Suprapubic skin (tissue), 4 donors: ENCODE results near the gene PPP1R9A. TPM values are rescaled to one million over a fixed set of nuclear protein-coding genes. Genes with fewer than 3 reads are reported as not detected.

Source experiments
- DNase-seq, 2 donors: peaks; one replicate each; pipeline ENCODE4 v3.0.0-alpha.2; 2019; ENCODE audit warnings: low spot score in 2 of 2
- H3K27ac ChIP-seq: fragments of 200-600 bp; sonication (generic); one replicate; pipeline ENCODE4 v1.5.1; 2019
- H3K27me3 ChIP-seq: fragments of 200-600 bp; sonication (generic); one replicate; pipeline ENCODE4 v1.5.1; 2019
- H3K36me3 ChIP-seq: fragments of 200-600 bp; sonication (generic); one replicate; pipeline ENCODE4 v1.5.1; 2019
- H3K4me1 ChIP-seq: fragments of 200-600 bp; sonication (generic); one replicate; pipeline ENCODE4 v1.5.1; 2019
- H3K4me3 ChIP-seq: fragments of 200-600 bp; sonication (generic); one replicate; pipeline ENCODE4 v1.5.1; 2019; ENCODE audit warnings: mild to moderate bottlenecking
- H3K9me3 ChIP-seq: fragments of 200-600 bp; sonication (generic); one replicate; pipeline ENCODE4 v1.5.1; 2019
- EP300 ChIP-seq: sonication (generic); formaldehyde crosslinking; IDR thresholded peaks from one replicate; pipeline ENCODE4 v1.6.1; 2017; ENCODE audit warnings: antibody characterized with exemption
- POLR2A ChIP-seq, 2 donors: fragments of 450-650 bp; IDR thresholded peaks; one replicate each; pipeline ENCODE4 v1.6.1; 2017; ENCODE audit warnings: antibody characterized with exemption in 2 of 2, mild to moderate bottlenecking in 2 of 2, moderate library complexity in 2 of 2
- POLR2AphosphoS5 ChIP-seq, 3 donors: sonication (generic); formaldehyde crosslinking; IDR thresholded peaks; one replicate each; pipeline ENCODE4 v1.6.1; 2017; ENCODE audit warnings: antibody characterized with exemption in 3 of 3
- WGBS: methylation state at CpG from one replicate; pipeline ENCODE4 v1.1.5; 2018; 5-methylcytosine and 5-hydroxymethylcytosine counted together
- total RNA-seq, 4 donors: library from RNA; depleted of rRNA; stranded (reverse); fragments of >200 nt; gene quantifications; one replicate each; pipeline ENCODE4 v1.1.0, GENCODE V29; 2016
- TF ChIP-seq, protein P1 (sequence below), 2 donors: fragments of 200-600 bp in 1 of 2; fragments of 450-650 bp in 1 of 2; sonication (generic) in 1 of 2; IDR thresholded peaks; one replicate each; pipeline ENCODE4 v1.5.1; 2016 to 2019; ENCODE audit warnings: antibody characterized with exemption in 2 of 2, mild to moderate bottlenecking in 1 of 2, moderate library complexity in 1 of 2

The PPP1R9A gene
- total RNA-seq, 4 donors from 2014 or later: 0.49 to 8.6 (median 2.5) TPM

DNA sequence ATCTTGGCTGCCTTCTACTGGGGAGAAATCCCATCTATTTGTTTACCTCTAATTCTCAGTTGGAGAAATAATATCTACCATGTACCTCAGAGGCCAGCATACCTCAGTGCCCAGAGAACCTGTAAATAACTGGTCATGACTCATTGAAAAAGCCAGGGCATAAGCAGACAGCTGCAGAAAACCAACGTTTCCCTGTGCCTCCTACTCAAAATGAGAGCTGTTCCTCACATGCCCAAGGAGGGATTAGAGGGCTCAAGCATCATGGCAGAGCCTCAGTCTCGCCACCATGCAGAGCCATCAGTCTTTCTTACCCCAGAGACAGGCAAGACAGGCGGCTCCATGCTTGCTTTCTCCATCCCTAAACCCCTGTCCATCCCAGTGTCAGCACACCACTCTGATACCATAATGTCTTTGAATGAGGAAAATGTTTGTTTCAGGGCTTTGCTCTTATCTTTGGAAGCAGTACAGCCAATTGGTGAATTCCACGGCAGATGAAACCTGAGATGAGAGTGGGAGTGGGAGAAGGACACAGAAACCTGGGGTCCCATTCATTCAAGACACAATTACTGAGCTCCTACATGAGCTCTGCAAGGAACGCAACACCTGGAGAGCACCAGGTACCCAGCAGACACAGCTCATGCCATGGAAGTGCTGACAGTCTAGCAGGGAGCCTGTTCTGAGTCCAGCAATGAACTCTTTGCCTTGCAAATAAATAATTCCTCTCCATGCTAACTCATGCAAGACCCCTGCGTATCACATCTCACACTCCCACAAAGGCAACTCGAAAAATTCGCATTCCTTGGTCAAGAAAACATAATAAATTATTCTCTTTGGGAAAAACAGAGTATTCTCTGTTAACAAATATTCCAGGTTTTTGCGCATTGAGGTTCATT is 395.9 kb downstream of the PPP1R9A start:
- TF ChIP-seq POLR2AphosphoS5 (IDR thresholded peaks at IDR 0.05): no peak
- no peak for TF ChIP-seq EP300
- TF ChIP-seq, protein P1, sequence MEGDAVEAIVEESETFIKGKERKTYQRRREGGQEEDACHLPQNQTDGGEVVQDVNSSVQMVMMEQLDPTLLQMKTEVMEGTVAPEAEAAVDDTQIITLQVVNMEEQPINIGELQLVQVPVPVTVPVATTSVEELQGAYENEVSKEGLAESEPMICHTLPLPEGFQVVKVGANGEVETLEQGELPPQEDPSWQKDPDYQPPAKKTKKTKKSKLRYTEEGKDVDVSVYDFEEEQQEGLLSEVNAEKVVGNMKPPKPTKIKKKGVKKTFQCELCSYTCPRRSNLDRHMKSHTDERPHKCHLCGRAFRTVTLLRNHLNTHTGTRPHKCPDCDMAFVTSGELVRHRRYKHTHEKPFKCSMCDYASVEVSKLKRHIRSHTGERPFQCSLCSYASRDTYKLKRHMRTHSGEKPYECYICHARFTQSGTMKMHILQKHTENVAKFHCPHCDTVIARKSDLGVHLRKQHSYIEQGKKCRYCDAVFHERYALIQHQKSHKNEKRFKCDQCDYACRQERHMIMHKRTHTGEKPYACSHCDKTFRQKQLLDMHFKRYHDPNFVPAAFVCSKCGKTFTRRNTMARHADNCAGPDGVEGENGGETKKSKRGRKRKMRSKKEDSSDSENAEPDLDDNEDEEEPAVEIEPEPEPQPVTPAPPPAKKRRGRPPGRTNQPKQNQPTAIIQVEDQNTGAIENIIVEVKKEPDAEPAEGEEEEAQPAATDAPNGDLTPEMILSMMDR (IDR thresholded peaks at IDR 0.05): no peak
- TF ChIP-seq POLR2A (IDR thresholded peaks at IDR 0.05): no peak
- Histone ChIP-seq H3K27ac (no peak overlapping the region), H3K27me3 (peaks cover 7% of the 10 kb centered on the region), H3K36me3 (no peaks in the 10 kb centered on the region), H3K4me1 (no peaks in the 10 kb centered on the region), H3K9me3 (no peaks in the 10 kb centered on the region), H3K4me3 (no peak overlapping the region)
- WGBS: 74% methylated on average over 9 of the region's 9 CpGs
- DNase-seq: no peak

DNA sequence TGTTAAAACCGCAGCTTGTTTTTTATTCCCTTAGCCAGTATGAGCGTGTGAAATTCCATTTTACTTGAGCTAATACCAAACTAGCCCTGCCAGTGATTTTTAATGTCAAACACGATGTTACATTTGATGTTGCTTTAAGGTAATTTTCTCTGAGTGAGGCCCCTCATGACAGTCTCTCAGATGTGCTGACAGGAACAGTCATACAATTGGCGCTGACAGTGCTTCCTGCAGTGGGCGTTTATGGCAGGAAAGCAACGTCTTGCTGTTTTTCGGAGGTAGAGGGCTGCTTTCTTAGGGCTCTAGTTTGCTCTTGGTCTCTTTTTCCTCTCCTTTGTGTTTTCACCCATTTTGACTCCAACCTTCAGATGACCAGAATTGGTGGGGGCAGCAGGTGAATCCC is 397.6 kb downstream of the PPP1R9A start:
- TF ChIP-seq EP300: no peak
- TF ChIP-seq POLR2A (IDR thresholded peaks at IDR 0.05): no peak
- TF ChIP-seq POLR2AphosphoS5 (IDR thresholded peaks at IDR 0.05): no peak
- TF ChIP-seq, protein P1 (IDR thresholded peaks at IDR 0.05): no peak
- DNase-seq: no peak
- 46% methylated on average over 7 of the region's 7 CpGs for WGBS
- Histone ChIP-seq H3K4me3 (no peak overlapping the region), H3K36me3 (no peaks in the 10 kb centered on the region), H3K9me3 (no peaks in the 10 kb centered on the region), H3K27ac (no peak overlapping the region), H3K27me3 (peaks cover 7% of the 10 kb centered on the region), H3K4me1 (no peaks in the 10 kb centered on the region)

DNA sequence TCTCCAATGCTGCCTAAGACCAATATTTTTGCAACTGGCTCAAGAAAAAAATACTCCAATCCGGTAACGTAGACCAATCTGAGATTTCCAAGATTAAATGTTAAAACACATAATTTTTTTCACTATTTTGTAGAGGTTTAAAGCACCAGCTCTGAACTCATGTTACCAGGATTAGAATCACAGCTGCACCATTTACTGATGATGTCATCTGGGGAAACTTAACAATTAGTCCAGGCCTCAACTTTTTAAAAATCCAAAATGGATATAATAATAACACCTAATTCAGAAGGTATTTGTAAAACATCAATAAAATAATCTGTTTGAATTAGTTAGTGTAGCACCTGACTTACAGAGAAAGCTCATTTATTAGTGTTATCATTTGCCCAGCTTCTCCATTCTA is 402.6 kb downstream of the PPP1R9A start:
- Histone ChIP-seq H3K4me3 (no peak overlapping the region), H3K36me3 (no peaks in the 10 kb centered on the region), H3K4me1 (no peaks in the 10 kb centered on the region), H3K27ac (no peak overlapping the region), H3K9me3 (no peaks in the 10 kb centered on the region), H3K27me3 (peaks cover 2% of the 10 kb centered on the region)
- DNase-seq: no peak
- no peak for TF ChIP-seq POLR2A (IDR thresholded peaks at IDR 0.05)
- TF ChIP-seq, protein P1 (IDR thresholded peaks at IDR 0.05): no peak
- TF ChIP-seq EP300: no peak
- no peak for TF ChIP-seq POLR2AphosphoS5 (IDR thresholded peaks at IDR 0.05)
- 91% methylated on average over 2 of the region's 2 CpGs for WGBS

DNA sequence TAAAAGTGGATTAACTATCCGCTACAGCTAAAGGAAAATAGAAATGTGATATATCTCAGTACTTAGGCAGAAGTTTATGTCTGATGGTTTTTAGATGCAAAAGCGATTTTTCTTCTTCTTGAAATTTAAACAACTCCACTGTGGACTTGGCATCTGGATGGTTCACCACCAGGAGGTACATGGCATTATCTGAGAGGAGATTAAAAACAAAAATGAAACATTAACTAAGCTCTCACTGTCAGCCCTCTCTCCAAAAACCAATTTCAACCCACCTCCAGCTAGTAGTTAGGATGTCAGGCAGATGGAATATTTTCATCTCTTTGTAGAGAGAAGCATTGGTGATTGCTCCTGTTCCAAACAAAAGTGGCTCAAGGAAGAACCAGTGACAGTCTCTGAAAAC is 404.0 kb downstream of the PPP1R9A start:
- no peak overlapping the region for H3K4me3 ChIP-seq
- H3K9me3 ChIP-seq: no peaks in the 10 kb centered on the region
- no peak for DNase-seq

DNA sequence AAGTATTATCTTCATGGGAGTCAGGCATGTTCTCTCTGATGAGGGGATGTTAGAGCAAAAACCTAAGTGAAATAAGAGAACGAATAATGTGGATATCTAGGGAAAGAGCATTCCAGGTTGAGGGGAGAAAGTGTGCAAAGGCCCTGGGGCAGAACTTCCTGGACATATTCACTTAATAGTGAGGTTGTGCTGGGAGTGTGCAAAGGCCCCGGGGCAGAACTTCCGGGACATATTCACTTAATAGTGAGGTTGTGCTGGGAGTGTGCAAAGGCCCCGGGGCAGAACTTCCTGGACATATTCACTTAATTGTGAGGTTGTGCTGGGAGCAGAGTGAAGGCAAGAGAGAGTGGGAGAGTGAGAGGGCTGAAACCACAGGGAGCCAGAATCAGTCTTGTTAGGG is 405.2 kb downstream of the PPP1R9A start:
- Histone ChIP-seq H3K36me3 (no peaks in the 10 kb centered on the region), H3K27me3 (no peaks in the 10 kb centered on the region), H3K4me3 (no peak overlapping the region), H3K9me3 (no peaks in the 10 kb centered on the region), H3K27ac (no peak overlapping the region), H3K4me1 (no peaks in the 10 kb centered on the region)
- TF ChIP-seq, protein P1 (IDR thresholded peaks at IDR 0.05): no peak
- TF ChIP-seq POLR2AphosphoS5 (IDR thresholded peaks at IDR 0.05): no peak
- TF ChIP-seq EP300: no peak
- TF ChIP-seq POLR2A (IDR thresholded peaks at IDR 0.05): no peak
- WGBS: 81% methylated on average over 4 of the region's 4 CpGs
- no peak for DNase-seq

More for the DNA sequence above, 404.0 kb downstream of the PPP1R9A start:
- no peak overlapping the region for H3K27ac ChIP-seq
- TF ChIP-seq POLR2AphosphoS5 (IDR thresholded peaks at IDR 0.05) (no peak), POLR2A (IDR thresholded peaks at IDR 0.05) (no peak), EP300 (no peak)
- TF ChIP-seq, protein P1 (IDR thresholded peaks at IDR 0.05): no peak
- 87% methylated on average over 2 of the region's 2 CpGs for WGBS
- no peaks in the 10 kb centered on the region for H3K36me3 ChIP-seq
- no peaks in the 10 kb centered on the region for H3K27me3 ChIP-seq
- H3K4me1 ChIP-seq: no peaks in the 10 kb centered on the region
